ENCODE results near the gene ZFAND6.

GRCh38 chr15:80060356-80061006 is 1.0 kb downstream of the ZFAND6 start:
- TF ChIP-seq, protein P1, sequence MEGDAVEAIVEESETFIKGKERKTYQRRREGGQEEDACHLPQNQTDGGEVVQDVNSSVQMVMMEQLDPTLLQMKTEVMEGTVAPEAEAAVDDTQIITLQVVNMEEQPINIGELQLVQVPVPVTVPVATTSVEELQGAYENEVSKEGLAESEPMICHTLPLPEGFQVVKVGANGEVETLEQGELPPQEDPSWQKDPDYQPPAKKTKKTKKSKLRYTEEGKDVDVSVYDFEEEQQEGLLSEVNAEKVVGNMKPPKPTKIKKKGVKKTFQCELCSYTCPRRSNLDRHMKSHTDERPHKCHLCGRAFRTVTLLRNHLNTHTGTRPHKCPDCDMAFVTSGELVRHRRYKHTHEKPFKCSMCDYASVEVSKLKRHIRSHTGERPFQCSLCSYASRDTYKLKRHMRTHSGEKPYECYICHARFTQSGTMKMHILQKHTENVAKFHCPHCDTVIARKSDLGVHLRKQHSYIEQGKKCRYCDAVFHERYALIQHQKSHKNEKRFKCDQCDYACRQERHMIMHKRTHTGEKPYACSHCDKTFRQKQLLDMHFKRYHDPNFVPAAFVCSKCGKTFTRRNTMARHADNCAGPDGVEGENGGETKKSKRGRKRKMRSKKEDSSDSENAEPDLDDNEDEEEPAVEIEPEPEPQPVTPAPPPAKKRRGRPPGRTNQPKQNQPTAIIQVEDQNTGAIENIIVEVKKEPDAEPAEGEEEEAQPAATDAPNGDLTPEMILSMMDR (IDR thresholded peaks at IDR 0.05; ENCODE audit: poor library complexity), result peak; percentile 42
- no peak for TF ChIP-seq EZH2phosphoT487 (IDR thresholded peaks at IDR 0.05; ENCODE audit: low read depth, severe bottlenecking, unreplicated experiment)
